Stimulated activated naive CD8-positive, alpha-beta T cell treated with anti-CD3 and anti-CD28 coated beads, Interleukin-15, Interleukin-2, amounts not matched to agents 100 U/mL and 50 U/mL, for 24 hours (primary cell): ENCODE data around the gene CTDNEP1.

Experiments used
- ATAC-seq: fragments of 150-1000 bp; cut with Tn5 transposase; one replicate; pipeline ENCODE4 v1.10.0; 2021
- DNase-seq: peaks from one replicate; pipeline ENCODE4 v3.0.0; 2021

Gene CTDNEP1

DNA sequence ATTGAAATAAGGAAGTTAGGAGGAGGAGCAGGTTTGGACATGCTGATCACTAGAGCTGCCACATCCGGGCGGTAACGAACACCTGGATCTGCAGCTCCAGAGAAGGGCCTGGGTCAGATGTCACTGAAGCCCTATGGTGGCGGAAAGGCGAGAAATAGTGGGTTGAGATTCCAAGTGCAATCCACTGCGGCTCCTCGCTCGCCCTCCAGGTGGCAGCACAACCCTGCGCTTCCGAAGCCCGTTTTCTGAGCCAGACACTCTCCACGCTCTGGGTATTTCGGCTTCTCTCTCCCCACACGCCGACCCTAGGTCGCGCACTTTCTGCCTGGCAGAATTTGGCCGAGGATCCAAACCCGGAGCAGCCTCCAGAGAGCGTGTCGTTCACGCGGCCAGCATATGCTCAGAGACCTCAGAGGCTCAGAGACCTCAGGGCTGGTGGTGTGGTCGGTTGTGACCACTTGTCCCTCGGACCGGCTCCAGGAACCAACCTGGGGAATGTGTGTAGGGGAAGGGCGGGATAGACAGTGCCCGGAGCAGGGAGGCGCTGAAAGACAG lies 29.1 kb upstream of the CTDNEP1 start:
- DNase-seq (peak; percentile 89), ATAC-seq (peak; percentile 82)

DNA sequence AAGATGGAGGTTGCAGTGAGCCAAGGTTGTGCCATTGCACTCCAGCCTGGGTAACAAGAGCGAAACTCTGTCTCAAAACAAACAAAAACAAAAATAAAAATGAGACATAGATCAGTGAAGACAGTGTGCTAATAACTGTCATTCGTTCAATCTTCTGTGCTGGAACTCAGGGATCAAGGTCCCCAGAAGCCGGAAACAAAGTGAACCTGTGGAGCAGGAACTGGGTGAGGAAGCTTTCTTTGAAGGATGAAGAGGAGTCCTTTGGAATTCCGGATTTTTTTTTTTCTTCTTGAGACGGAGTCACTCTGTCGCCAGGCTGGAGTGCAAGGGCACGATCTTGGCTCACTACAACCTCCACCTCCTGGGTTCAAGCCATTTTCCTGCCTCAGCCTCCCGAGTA lies 27.9 kb upstream of the CTDNEP1 start:
- no peak for ATAC-seq
- DNase-seq = no peak

DNA sequence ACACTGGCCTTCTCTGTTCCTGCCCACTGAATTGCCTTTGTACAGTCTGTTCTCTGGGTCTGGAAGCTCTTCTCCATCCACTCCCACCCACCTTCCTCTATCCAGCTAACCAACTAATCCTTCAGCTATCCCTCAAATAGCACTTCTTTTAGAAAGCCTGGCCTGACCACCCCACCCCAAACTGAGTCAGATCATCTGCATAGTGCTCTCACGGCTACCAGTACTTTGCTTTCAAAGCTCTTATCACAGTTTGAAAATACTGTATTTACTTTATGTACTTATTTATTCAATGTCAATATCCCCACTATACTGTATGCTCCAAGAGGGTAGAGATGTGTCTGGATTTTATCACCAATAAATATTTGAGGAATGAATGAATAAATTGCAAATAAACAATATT lies 15.2 kb upstream of the CTDNEP1 start:
- ATAC-seq = no peak
- no peak for DNase-seq

DNA sequence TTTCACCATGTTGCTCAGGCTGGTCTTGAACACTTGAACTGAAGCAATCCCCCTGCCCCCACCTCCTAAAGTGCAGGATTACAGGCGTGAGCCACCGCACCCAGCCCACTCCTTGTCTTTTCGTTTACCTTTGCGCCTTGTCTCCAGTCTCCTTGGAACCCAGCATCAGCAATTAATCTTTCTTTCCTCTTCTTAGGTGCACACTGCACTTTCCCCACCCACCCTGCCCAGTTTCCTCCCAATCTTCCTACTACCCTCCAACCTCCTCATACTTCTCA lies 12.2 kb upstream of the CTDNEP1 start:
- DNase-seq (no peak), ATAC-seq (no peak)

DNA sequence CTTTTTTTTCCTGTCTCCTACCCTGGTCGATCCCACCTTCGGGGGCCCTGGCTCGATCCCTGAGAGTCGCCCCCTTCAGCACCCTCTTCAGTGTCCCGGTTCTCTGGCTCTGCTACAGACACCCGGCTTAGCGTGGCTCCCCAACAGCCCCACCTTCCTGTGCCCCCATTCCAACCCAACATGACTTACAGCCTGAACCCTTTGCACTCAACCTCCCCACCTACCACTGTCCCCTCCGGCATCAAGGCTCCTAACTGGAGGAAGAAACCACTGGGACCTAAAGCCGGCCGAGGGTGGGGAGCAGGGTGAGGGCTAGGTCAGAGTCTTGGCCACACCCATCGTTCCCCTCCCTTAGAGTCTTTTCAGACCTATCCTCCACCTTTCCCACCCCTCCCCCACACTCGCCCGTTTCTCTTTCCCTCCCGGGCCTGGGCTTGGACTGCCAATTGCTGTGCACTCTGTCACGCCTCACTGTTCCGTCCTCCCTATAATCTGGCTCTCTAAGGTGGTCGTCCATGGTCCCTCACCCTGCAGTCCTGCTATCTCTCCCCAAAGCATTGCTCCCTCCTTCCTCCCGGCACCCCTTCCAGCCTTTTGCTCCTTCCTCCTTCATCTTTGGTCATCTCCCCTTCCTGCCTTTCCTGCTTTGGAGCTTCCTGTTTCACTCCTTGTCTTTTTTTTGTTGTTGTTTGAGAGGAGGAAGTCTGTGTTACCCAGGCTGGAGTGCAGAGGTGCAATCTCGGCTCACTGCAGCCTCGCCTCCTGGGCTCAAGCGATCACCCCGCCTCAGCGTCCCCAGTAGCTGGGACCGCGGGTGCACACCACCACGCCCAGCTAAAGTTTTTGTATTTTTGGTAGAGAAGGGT lies 11.6 kb upstream of the CTDNEP1 start:
- DNase-seq (peak; percentile 45), ATAC-seq (no peak)

DNA sequence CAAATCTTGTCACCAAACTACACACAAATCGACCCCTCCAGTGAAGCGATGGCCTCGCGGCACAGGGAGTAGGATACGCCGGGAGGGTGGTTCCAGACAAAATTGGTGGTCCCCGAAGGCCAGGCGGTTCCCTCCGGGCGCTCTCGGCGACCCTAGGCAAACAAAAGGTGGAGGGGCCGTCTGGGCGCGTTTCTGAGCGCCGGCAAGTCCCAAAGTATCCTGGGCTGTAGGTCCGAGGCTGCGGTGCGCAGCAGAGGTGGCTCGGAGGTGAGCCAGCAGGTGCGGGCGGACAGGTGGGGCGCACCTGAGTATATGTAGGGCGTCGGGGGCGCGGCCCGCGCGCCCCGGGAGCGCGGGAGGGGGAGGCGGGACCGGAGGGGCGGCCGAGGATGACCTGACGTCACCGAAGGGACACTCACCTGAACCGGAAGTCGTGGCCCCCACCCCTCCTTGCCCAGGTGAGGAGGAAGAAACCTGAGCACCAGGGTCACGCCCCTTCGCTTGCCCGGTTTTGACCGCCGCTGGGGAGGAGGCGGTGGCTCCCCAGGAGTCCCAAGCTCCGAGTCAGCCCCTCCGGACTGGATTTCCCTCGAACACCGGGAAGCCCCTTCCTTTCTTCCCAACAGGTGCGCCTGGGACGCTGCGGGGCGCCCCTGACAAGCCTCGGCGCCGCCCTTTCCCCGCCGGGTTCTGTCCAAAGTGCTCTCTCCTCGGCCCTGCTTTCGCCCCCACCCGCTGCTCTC lies 10.8 kb upstream of the CTDNEP1 start, which contains the start of gene CLDN7:
CLDN7 (minus strand) TSS at position 287 of the 743 bp plus-strand sequence. CDS start 435 bp downstream, outside the sequence.
- DNase-seq = no peak
- no peak for ATAC-seq

DNA sequence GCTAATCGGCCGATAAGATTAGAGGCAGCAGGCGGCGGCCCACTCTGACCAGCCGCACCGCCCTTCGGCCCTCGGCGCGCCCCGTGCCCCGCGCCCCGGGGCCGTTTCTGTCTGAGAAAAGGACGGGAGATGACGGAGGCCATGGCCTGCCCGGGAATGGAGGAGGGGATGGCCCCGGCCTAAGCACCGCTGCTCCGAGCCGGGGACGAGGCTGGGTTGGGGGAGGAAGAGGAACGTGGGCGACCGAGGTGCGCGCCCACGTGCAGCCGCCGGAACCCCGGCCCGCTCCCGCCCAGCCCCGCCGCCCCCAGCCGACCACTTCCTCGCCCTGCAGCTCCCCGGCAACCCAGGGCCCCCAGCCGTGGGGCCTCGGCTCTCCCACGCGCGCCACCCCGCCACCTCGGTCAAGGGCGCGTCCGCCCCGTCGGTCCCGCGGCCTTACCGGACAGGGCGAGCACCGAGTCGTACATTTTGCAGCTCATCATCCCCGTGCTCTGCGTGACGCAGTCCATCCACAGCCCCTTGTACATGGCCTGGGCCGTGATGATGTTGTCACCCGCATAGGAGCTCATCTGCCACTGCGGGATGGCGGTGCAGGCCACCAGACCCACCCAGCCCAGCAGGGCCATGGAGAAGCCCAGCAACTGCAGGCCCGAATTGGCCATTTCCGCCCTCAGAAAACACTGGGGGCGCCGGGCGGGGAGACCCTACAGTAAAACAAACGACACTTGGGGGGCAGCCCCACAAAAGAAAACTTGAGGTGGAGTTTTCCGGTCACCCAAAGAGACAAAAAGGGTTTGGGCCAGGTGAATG lies 10.1 kb upstream of the CTDNEP1 start:
- peak; percentile 20 for ATAC-seq

DNA sequence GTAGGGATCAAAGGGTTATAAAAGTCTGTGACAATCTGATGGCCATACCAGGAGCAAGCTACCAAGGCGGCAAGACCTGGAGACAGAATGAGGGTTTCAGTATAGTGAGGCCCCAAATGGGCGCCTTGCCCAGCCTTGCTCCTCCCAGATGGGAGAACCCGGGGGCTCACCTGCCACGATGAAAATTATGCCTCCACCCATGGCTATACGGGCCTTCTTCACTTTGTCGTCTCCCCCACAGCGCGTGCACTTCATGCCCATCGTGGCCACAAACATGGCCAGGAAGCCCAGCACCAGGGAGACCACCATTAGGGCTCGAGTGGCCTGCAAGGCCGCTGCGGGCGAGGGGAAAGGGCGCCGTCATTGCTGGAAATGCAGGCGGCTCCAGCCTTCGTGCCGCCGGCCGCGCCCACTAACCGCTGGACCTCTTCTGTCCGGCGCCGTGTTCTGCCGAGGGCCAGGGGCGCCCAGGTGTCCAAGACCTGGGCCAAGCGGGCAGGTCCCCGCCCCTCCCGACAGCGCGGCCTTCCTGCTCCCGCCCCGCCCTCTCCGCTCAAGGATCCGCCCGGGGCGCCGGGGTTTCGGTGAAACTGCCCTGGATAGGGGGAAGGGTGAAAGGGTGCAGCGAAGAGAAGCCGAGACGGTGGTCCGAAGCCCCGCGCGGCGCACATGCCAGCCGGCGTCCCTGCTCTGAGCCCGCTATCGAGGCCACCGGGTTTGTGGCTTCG lies 9.3 kb upstream of the CTDNEP1 start:
- DNase-seq (peak; percentile 59), ATAC-seq (peak; percentile 11)

More for the DNA sequence above, 10.1 kb upstream of the CTDNEP1 start:
- peak; percentile 38 for DNase-seq

DNA sequence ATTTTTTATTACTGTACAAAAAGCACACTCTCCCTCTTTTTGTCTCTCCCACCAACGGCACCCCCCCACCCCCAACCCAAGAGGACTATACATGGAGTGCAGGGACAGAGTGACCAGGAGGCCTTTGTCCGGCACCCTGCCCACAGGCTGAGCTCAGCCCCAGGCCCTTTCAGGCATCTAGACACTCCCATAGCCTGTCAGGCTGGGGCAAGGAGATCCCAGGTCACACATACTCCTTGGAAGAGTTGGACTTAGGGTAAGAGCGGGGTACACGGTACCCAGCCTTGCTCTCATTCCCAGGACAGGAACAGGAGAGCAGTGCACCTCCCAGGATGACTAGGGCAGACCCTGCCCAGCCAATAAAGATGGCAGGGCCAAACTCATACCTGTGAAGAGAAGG lies 8.6 kb upstream of the CTDNEP1 start:
- no peak for DNase-seq
- no peak for ATAC-seq

DNA sequence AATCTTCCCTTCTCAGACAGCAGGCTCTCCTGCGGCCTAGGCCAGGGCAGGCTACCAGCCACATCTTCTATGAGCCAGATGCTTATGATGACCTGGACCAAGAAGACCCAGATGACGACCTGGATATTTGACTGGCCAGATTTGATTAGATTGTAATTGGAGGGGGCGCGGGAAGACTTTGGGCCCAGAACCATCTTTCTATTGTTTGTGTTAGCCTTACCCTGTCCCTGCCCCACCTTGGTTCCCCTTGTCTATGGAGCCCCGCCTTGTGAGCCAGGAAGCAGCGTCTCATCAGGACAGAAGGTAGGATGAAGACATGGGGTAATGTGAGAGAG lies 8.0 kb upstream of the CTDNEP1 start:
- ATAC-seq (no peak), DNase-seq (no peak)

DNA sequence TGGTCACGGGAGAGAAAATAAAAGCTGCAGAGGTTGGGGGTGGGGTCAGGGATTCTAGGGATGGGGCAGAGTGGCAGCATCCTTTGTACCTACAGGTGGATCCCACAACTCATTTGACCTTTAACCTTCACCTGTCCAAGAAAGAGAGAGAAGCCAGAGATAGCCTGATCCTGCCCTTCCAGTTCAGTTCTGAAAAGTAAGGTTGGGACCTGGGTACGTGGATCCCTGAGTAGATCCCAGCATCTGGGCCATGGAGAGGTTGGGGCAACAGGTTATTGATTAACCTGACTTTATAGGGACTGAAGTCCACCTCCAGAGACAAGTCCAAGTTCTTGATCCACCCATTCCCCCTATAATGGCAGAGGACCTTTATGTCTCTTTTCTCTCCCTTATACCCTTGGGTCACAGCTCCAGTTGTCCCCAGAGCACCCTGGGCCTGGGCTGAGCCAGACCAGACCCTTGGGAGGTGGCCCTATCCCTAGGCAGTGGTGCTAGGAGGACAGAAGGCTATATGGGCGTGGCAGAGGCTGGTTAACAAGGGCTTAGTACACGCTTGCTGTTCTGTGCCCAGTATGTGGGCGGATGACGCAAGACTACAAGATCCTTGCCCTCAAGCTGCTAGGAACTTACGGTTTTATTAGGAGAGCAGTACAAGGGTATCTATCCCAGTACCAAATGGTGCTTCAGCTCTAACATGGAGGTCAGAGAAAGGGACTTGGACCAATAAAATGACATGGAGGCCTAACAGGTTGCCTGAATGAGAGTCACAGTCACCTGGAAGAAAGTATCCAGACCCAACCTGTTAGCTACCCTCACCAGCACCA lies 7.4 kb upstream of the CTDNEP1 start:
- DNase-seq = peak; percentile 27
- ATAC-seq = peak; percentile 10

DNA sequence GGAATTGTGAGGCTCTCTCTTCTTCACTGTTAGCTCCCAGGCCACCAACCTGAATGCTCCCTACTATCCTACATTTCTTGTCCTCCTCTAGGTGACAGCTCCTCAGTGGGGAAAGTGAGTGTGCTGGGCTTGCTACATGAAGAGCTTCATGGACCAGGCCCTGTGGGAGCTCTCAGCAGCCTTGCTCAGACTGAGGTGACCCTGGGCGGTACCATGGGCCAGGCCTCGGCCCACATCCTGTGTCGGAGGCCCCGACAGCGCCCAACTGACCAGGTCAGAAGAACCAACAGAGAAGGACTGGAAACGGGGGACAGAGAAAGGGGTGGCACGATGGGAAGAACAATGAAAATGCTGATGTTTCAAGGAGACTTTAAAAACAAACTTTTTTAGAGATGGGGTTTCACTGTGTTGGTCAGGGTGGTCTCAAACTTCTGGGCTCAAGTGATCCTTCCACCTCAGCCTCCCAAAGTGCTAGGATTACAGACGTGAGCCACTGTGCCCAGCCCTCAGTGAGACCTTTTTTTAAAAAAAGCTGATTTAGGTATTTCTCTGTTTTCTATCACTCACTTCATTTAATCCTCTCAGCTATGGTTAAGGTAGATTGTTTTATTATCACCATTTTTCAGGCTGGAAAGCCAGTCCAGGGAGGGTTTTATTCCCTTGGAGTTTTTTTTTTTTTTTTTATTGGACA lies 5.4 kb upstream of the CTDNEP1 start:
- ATAC-seq (no peak), DNase-seq (no peak)

DNA sequence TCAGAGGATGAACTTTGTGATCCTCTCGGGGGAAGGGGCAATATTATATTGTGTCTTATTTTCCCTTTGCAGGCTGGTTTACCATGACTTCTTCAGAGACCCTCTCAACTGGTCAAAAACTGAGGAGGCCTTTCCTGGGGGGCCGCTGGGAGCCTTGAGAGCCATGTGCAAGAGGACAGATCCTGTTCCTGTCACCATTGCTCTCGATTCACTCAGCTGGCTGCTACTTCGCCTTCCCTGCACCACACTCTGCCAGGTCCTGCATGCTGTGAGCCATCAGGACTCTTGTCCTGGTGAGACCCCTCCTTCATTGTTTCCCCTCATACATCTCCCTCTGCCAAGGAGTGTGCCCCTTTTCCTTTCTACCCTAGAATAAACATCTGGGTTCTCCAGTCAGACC lies 3.0 kb upstream of the CTDNEP1 start:
- no peak for DNase-seq

DNA sequence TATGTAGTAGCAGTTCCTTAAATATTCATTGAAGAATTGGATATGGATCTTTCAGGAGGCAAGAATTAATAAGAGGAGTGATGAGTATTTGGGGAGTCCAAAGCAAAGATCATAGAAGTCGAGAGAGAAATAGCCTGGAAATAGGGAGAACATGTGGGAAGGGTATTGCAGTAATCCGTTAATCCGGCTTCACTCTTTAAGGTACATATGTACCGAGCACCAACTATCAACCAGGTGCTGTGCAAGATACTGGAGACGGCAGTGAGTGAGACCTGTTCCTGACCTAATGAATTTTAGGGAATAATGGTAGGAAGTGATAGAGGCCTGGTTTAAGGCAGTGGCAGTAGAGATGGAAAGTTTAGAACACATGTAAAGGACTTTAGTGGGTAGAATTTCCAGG lies 1.5 kb upstream of the CTDNEP1 start:
- DNase-seq (no peak), ATAC-seq (no peak)

More for the DNA sequence above, 3.0 kb upstream of the CTDNEP1 start:
- no peak for ATAC-seq

DNA sequence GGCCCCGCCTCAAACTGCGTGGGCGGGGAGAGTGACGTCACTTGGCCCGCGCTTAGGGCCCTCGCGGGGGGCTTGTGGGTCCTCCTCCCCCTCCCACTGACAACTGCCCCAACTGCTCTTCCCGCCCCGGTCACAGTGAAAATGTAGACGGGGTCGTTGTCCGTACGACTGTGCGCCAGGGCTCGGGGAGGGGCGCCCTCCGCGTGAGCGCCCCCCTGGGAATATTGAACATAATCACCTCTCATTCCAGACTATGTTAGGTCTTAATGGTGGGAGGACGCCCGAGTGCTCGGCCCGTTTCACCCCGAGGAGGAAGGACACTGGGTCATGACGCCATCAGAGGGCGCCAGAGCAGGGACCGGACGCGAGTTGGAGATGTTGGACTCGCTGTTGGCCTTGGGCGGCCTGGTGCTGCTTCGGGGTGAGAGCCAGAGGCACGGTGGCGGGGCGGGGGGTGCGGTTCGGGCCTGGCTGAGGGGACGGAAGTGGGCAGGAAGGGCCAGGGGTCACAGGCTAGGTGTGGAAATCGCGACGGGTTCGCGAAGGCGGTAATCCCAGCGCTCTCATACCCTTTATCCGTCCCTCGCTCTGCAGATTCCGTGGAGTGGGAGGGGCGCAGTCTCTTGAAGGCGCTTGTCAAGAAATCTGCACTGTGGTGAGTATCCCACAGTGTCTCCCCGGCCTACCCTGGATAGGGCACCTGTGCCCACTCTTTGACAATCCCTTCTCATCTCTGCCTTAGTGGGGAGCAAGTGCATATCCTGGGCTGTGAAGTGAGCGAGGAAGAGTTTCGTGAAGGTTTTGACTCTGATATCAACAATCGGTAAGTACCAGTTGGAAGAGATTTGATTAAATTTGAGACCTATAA lies 876 bp upstream of the CTDNEP1 start, which contains the start of gene ELP5:
ELP5 (plus strand) TSS at position 40 of the 868 bp plus-strand sequence; CDS start at position 376, 336 bp downstream.
- ATAC-seq (peak; percentile 73), DNase-seq (peak; percentile 99)

DNA sequence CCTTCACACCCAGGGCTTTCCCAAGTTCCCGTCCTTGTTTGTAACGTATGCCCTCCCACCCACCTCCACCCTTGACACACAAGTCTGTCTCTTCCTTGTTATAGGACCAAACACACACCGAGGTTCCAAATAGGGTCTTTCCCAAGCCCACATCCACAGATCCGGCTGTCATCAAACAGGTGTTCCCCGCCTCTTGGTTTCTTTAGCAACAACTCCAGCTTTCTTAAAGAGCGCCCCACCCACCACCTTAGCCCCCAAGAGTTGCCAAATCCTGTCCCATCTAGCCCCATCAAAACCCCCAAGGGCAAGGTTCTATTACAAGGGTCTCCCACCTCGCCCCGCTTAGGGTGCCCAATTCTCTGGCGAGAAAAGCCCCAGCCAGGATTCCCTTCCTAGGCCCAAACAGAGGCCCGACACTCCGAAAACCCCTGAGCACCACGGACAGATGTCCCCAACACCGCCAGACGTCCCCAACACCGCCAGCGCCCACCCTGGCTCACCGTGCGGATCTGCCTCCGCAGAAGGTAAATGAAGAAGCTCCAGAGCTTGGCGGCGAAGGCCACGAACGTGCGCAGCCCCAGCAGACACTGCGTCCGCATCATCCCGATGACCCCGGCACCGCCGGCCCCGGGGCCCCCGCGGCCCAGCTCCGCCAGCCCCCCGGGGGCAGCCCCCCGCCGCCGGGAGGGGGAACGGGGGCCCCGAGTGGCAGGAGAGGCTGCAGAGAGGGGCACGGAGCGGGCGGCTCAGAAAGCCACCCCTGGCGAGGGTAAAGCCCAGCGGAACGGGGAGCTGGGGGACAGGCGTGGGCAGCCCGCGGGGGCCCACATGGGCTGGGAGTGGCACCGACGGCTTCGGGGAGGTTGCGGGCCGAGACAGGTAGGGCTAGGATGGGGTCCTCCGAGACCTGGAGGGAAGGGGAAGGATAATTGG lies 573 bp downstream of the CTDNEP1 start:
- DNase-seq (no peak), ATAC-seq (no peak)

DNA sequence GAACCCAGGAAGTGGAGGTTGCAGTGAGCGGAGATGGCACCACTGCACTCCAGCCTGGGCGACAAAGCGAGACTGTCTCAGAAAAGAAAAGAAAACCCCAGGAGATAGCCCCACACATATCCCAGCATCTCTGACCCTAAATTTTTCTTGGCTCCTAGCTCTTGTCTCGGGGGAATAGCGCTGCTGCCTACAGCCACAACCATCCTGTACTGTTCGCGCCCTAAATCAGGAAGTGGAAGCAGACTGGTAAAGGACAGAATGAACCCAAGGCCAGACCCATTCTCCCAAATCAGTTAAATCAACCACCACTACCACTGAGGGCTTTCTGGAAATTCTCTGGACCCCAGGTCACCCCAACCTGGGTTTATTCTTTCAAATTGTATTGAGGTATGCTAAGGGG lies 1.7 kb downstream of the CTDNEP1 start:
- DNase-seq (no peak), ATAC-seq (no peak)

DNA sequence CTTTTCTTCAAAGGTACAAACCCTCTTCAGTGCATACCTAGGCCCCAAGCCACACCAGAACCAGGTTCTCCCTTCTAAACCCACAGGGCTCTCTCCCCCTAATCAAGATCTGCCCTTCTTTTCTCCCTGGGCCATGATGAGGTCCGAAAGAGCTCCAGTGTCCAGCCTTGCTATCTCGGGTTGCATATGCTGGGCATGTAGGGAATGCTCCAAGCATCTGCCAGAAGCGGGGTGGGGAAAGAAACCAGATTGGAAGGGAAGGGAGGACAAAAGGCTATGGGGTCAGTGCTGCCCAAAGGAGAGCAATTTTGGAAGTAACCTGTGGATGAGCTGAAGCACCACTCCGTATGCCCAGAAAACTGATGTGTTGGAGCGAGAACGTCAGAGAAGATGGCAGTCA lies 2.3 kb downstream of the CTDNEP1 start:
- ATAC-seq (no peak), DNase-seq (no peak)
